DMS 273 treated with DMSO at 0.1 percent for 48 hours (cell line): Measurements from ENCODE around the gene PRDM10.

Experiments used
- DNase-seq: peaks from one replicate; lab custom pipeline; 2025; lab: John Stamatoyannopoulos, UW

PRDM10 gene

GRCh38 chr11:129944696-129945095 lies 57.9 kb downstream of the PRDM10 start:
- no peak for DNase-seq

- no peak for DNase-seq
These were observed 59.6 kb downstream of the PRDM10 start for GRCh38 chr11:129943036-129943435.

- DNase-seq = no peak
These were observed 63.1 kb downstream of the PRDM10 start for GRCh38 chr11:129939510-129939909.

GRCh38 chr11:129938764-129939163 lies 63.9 kb downstream of the PRDM10 start:
- DNase-seq = no peak

GRCh38 chr11:129937592-129938238 lies 64.9 kb downstream of the PRDM10 start:
- no peak for DNase-seq

GRCh38 chr11:129935723-129936122 lies 66.9 kb downstream of the PRDM10 start:
- no peak for DNase-seq

- DNase-seq = no peak
These were observed 68.7 kb downstream of the PRDM10 start for GRCh38 chr11:129933891-129934290.

- no peak for DNase-seq
These were observed 69.4 kb downstream of the PRDM10 start for GRCh38 chr11:129933262-129933661.

- no peak for DNase-seq
These were observed 70.1 kb downstream of the PRDM10 start for GRCh38 chr11:129932381-129933067.

- DNase-seq = no peak
These were observed 71.9 kb downstream of the PRDM10 start for GRCh38 chr11:129930743-129931142.

GRCh38 chr11:129930296-129930695 lies 72.3 kb downstream of the PRDM10 start:
- DNase-seq = no peak

- DNase-seq = no peak
These were observed 72.9 kb downstream of the PRDM10 start for GRCh38 chr11:129929721-129930120.

GRCh38 chr11:129928923-129929692 lies 73.5 kb downstream of the PRDM10 start:
- no peak for DNase-seq

- DNase-seq = no peak
These were observed 80.0 kb downstream of the PRDM10 start for GRCh38 chr11:129922674-129923073.

- DNase-seq = no peak
These were observed 84.3 kb downstream of the PRDM10 start for GRCh38 chr11:129918361-129918760.

- no peak for DNase-seq
These were observed 85.4 kb downstream of the PRDM10 start for GRCh38 chr11:129917231-129917630.

GRCh38 chr11:129911298-129911697 lies 91.3 kb downstream of the PRDM10 start:
- DNase-seq = no peak

GRCh38 chr11:129910360-129910759 lies 92.3 kb downstream of the PRDM10 start:
- DNase-seq = no peak

GRCh38 chr11:129905402-129905801 lies 97.2 kb downstream of the PRDM10 start:
- DNase-seq = no peak

GRCh38 chr11:129896062-129896461 lies 106.6 kb downstream of the PRDM10 start:
- no peak for DNase-seq

- DNase-seq = peak; percentile 43
These were observed 107.3 kb downstream of the PRDM10 start, which contains the start of gene NFRKB for GRCh38 chr11:129895126-129896041. Gene NFRKB, minus strand, starts transcription at chr11:129895578. Its CDS starts 2,729 bp downstream, at chr11:129892849.
